Vagina (tissue), 2 donors: ENCODE data around the gene ABHD8. TPM values are rescaled to one million over a fixed set of nuclear protein-coding genes. Genes with fewer than 3 reads are reported as not detected.

ENCODE experiments used
- DNase-seq, 2 donors: peaks; one replicate each; pipeline ENCODE4 v3.0.0-alpha.2; 2017; ENCODE audit errors: extremely low spot score in 2 of 2
- H3K27ac ChIP-seq: fragments of 200-600 bp; sonication (generic); one replicate; pipeline ENCODE4 v1.5.1; 2019
- H3K27me3 ChIP-seq: fragments of 200-600 bp; sonication (generic); one replicate; pipeline ENCODE4 v1.5.1; 2019
- H3K36me3 ChIP-seq, 2 donors: fragments of 200-600 bp; sonication (generic); one replicate each; pipeline ENCODE4 v1.5.1; 2017 to 2019
- H3K4me1 ChIP-seq: fragments of 200-600 bp; sonication (generic); one replicate; pipeline ENCODE4 v1.5.1; 2019
- H3K4me3 ChIP-seq, 2 donors: fragments of 200-600 bp; sonication (generic); 1 replicate in 1 of 2; 2 replicates in 1 of 2; pipeline ENCODE4 v1.5.1; 2016 to 2019
- H3K9me3 ChIP-seq: fragments of 200-600 bp; sonication (generic); one replicate; pipeline ENCODE4 v1.5.1; 2019
- CTCF ChIP-seq, 3 experiments: fragments of 450-650 bp in 2 of 3; fragments of 200-600 bp in 1 of 3; sonication (generic) in 1 of 3; IDR thresholded peaks; one replicate each; pipeline ENCODE4 v1.5.1; 2017 to 2019; ENCODE audit warnings: antibody characterized with exemption in 3 of 3, mild to moderate bottlenecking in 2 of 3, moderate library complexity in 2 of 3
- POLR2A ChIP-seq, 2 donors: fragments of 450-650 bp; IDR thresholded peaks; one replicate each; pipeline ENCODE4 v1.6.1; 2017; ENCODE audit warnings: antibody characterized with exemption in 2 of 2, mild to moderate bottlenecking in 2 of 2, moderate library complexity in 2 of 2
- POLR2AphosphoS5 ChIP-seq, 2 donors: sonication (generic); formaldehyde crosslinking; IDR thresholded peaks; one replicate each; pipeline ENCODE4 v1.9.0; 2017; ENCODE audit warnings: antibody characterized with exemption in 2 of 2, mild to moderate bottlenecking in 2 of 2, low read depth in 1 of 2; ENCODE audit not compliant: insufficient read depth in 1 of 2
- intact Hi-C: fragments of 100-400 bp; cut with DNase I; formaldehyde crosslinking; loops from one replicate; pipeline ENCODE4 v1.15.1; 2023
- total RNA-seq: library from RNA; depleted of rRNA; stranded (reverse); fragments of >200 nt; gene quantifications from one replicate; pipeline ENCODE4 v1.2.3, GENCODE V29; 2016

ABHD8 gene
- 10.8 TPM for total RNA-seq

- no peaks in the 10 kb centered on the region for H3K9me3 ChIP-seq
- H3K27ac ChIP-seq = peak within 1 kb of the TSS; percentile 92
- peak in 1 of 2 donors; percentile 97 for DNase-seq
- intact Hi-C loops = no loop called here
- H3K4me3 ChIP-seq = peak within 1 kb of the TSS; percentile 60 to 89
- TF ChIP-seq CTCF (IDR thresholded peaks at IDR 0.05) (peak; percentile 33 to 71 (median 51)), POLR2A (IDR thresholded peaks at IDR 0.05) (peak in 1 of 2 donors; percentile 49), POLR2AphosphoS5 (IDR thresholded peaks at IDR 0.05; ENCODE audit: insufficient read depth in 1 of 2, low read depth in 1 of 2) (peak; percentile 38 to 64)
- H3K4me1 ChIP-seq = peaks cover 51% of the 10 kb centered on the region
- H3K36me3 ChIP-seq = peaks cover 0 to 2% of the 10 kb centered on the region in 2 donors
- H3K27me3 ChIP-seq = no peaks in the 10 kb centered on the region
These were observed at the start of gene ABHD8 for GRCh38 chr19:17303167-17303939. Gene ABHD8, minus strand, starts transcription at chr19:17303425. Its CDS starts 1,809 bp downstream, at chr19:17301616.

- no peaks in the 10 kb centered on the region for H3K36me3 ChIP-seq
- no peak for DNase-seq
- intact Hi-C loops = no loop called here
- no peak overlapping the region for H3K27ac ChIP-seq
- peaks cover 33% of the 10 kb centered on the region for H3K4me1 ChIP-seq
- H3K9me3 ChIP-seq = no peaks in the 10 kb centered on the region
- no peak for TF ChIP-seq POLR2A (IDR thresholded peaks at IDR 0.05)
- TF ChIP-seq POLR2AphosphoS5 (IDR thresholded peaks at IDR 0.05; ENCODE audit: insufficient read depth in 1 of 2, low read depth in 1 of 2) = peak in 1 of 2 donors; percentile 36
- TF ChIP-seq CTCF (IDR thresholded peaks at IDR 0.05) = no peak
- H3K4me3 ChIP-seq = no peak overlapping the region
- no peaks in the 10 kb centered on the region for H3K27me3 ChIP-seq
These were observed 49.5 kb upstream of the ABHD8 start for GRCh38 chr19:17352608-17353280.

- Histone ChIP-seq H3K4me1 (peaks cover 41% of the 10 kb centered on the region), H3K27ac (no peak overlapping the region), H3K27me3 (no peaks in the 10 kb centered on the region), H3K36me3 (no peaks in the 10 kb centered on the region), H3K4me3 (no peak overlapping the region), H3K9me3 (no peaks in the 10 kb centered on the region)
- no peak for TF ChIP-seq CTCF (IDR thresholded peaks at IDR 0.05)
- TF ChIP-seq POLR2AphosphoS5 (IDR thresholded peaks at IDR 0.05; ENCODE audit: insufficient read depth in 1 of 2, low read depth in 1 of 2) = no peak
- TF ChIP-seq POLR2A (IDR thresholded peaks at IDR 0.05) = no peak
- intact Hi-C loops = no loop called here
- DNase-seq = no peak
These were observed 48.7 kb upstream of the ABHD8 start for GRCh38 chr19:17351815-17352435.

GRCh38 chr19:17348700-17349099 lies 45.5 kb upstream of the ABHD8 start:
- no peak overlapping the region for H3K4me3 ChIP-seq
- no peak for DNase-seq

More at GRCh38 chr19:17348700-17349099, 45.5 kb upstream of the ABHD8 start:
- H3K9me3 ChIP-seq = no peaks in the 10 kb centered on the region
- peaks cover 41% of the 10 kb centered on the region for H3K4me1 ChIP-seq
- H3K27me3 ChIP-seq = no peaks in the 10 kb centered on the region
- H3K27ac ChIP-seq = peak overlapping the region; percentile 61
- H3K36me3 ChIP-seq = no peaks in the 10 kb centered on the region
- intact Hi-C loops = no loop called here
- TF ChIP-seq POLR2AphosphoS5 (IDR thresholded peaks at IDR 0.05; ENCODE audit: insufficient read depth in 1 of 2, low read depth in 1 of 2) = peak in 1 of 2 donors; percentile 55
- no peak for TF ChIP-seq POLR2A (IDR thresholded peaks at IDR 0.05)
- no peak for TF ChIP-seq CTCF (IDR thresholded peaks at IDR 0.05)
